Hepatocyte (in vitro differentiated cells): ENCODE results near the gene COG7. TPM values are rescaled to one million over a fixed set of nuclear protein-coding genes. Genes with fewer than 3 reads are reported as not detected.
"Not testable (repeated sequence)": the region's sequence is repeated elsewhere in the genome, so short reads cannot be mapped to it uniquely, and the experiment has no call there.

Source experiments
- DNase-seq: peaks from one replicate; pipeline ENCODE4 v3.0.0-alpha.2; 2016; ENCODE audit warnings: low spot score
- H2AFZ ChIP-seq: fragments of 200-600 bp; sonication (generic); 2 replicates; pipeline ENCODE4 v1.6.0; 2016; ENCODE audit warnings: antibody characterized with exemption, mild to moderate bottlenecking
- H3K27ac ChIP-seq: fragments of 200-600 bp; sonication (generic); 2 replicates; pipeline ENCODE4 v1.5.1; 2016; ENCODE audit warnings: mild to moderate bottlenecking
- H3K27me3 ChIP-seq: fragments of 200-600 bp; sonication (generic); 2 replicates; pipeline ENCODE4 v1.6.1; 2016
- H3K36me3 ChIP-seq: fragments of 200-600 bp; sonication (generic); replicated peaks from 2 replicates; pipeline ENCODE4 v1.5.1; 2016; ENCODE audit warnings: low read depth; ENCODE audit not compliant: insufficient read depth
- H3K4me1 ChIP-seq: fragments of 200-600 bp; sonication (generic); 2 replicates; pipeline ENCODE4 v1.5.1; 2016; ENCODE audit warnings: mild to moderate bottlenecking, moderate library complexity; ENCODE audit not compliant: insufficient read depth
- H3K4me2 ChIP-seq: fragments of 200-600 bp; sonication (generic); 2 replicates; pipeline ENCODE4 v1.6.0; 2016
- H3K4me3 ChIP-seq: fragments of 200-600 bp; sonication (generic); 2 replicates; pipeline ENCODE4 v1.5.1; 2016; ENCODE audit warnings: mild to moderate bottlenecking
- H3K79me2 ChIP-seq: fragments of 200-600 bp; sonication (generic); 2 replicates; pipeline ENCODE4 v1.6.0; 2017; ENCODE audit warnings: mild to moderate bottlenecking
- H3K9me2 ChIP-seq: fragments of 200-600 bp; sonication (generic); replicated peaks from 2 replicates; pipeline ENCODE4 v1.6.0; 2017; ENCODE audit warnings: mild to moderate bottlenecking; ENCODE audit not compliant: insufficient read depth
- H3K9me3 ChIP-seq: fragments of 200-600 bp; sonication (generic); 2 replicates; pipeline ENCODE4 v1.5.1; 2016; ENCODE audit warnings: low read depth, mild to moderate bottlenecking
- H4K20me1 ChIP-seq: fragments of 200-600 bp; sonication (generic); 2 replicates; pipeline ENCODE4 v1.6.0; 2016; ENCODE audit warnings: mild to moderate bottlenecking; ENCODE audit not compliant: insufficient read depth, poor library complexity, severe bottlenecking
- CTCF ChIP-seq: fragments of 200-600 bp; sonication (generic); IDR thresholded peaks from 2 replicates; pipeline ENCODE4 v1.5.1; 2016; ENCODE audit warnings: antibody characterized with exemption, mild to moderate bottlenecking; ENCODE audit not compliant: poor library complexity
- EZH2 ChIP-seq: fragments of 200-600 bp; sonication (generic); IDR thresholded peaks from 2 replicates; pipeline ENCODE4 v1.6.1; 2016; ENCODE audit warnings: antibody characterized with exemption, mild to moderate bottlenecking, borderline replicate concordance
- EZH2phosphoT487 ChIP-seq: fragments of 200-600 bp; sonication (generic); IDR thresholded peaks from one replicate; pipeline ENCODE4 v1.6.1; 2018; ENCODE audit warnings: antibody characterized with exemption, mild to moderate bottlenecking, low read depth, moderate library complexity; ENCODE audit not compliant: unreplicated experiment, severe bottlenecking
- WGBS: methylation state at CpG from one replicate; pipeline ENCODE4 v1.1.6; 2016; ENCODE audit warnings: low lambda C conversion rate; ENCODE audit errors: missing lambda C conversion rate; 5-methylcytosine and 5-hydroxymethylcytosine counted together
- polyA plus RNA-seq: library from polyadenylated mRNA; unstranded; fragments of >200 nt; fragmentation: Nextera tagmentation; extraction: Ambion mirVana; gene quantifications from 2 replicates; pipeline ENCODE4 v1.2.1, GENCODE V29; 2016
- total RNA-seq: library from RNA; depleted of rRNA; stranded (reverse); fragments of >200 nt; gene quantifications from 2 replicates; pipeline ENCODE4 v1.2.3, GENCODE V29; 2014

The COG7 gene
- total and polyA plus RNA-seq, 2 experiments from 2014 or later: 13.5 to 15.4 TPM

GRCh38 chr16:23406024-23406423 is 47.0 kb downstream of the COG7 start:
- no peak for TF ChIP-seq CTCF
- TF ChIP-seq EZH2: no peak
- TF ChIP-seq EZH2phosphoT487: no peak
- H3K27me3 ChIP-seq: no peaks in the 10 kb centered on the region
- no peaks in the 10 kb centered on the region for H3K9me2 ChIP-seq
- no peaks in the 10 kb centered on the region for H3K4me1 ChIP-seq
- WGBS: 93% methylated on average over 2 of the region's 2 CpGs
- no peak overlapping the region for H3K4me2 ChIP-seq
- H3K9me3 ChIP-seq: no peaks in the 10 kb centered on the region
- no peak overlapping the region for H2AFZ ChIP-seq
- H4K20me1 ChIP-seq: no peaks in the 10 kb centered on the region
- no peak overlapping the region for H3K4me3 ChIP-seq
- H3K36me3 ChIP-seq: no peaks in the 10 kb centered on the region
- H3K79me2 ChIP-seq: no peaks in the 10 kb centered on the region
- DNase-seq: no peak
- no peak overlapping the region for H3K27ac ChIP-seq

GRCh38 chr16:23403547-23403946 is 49.4 kb downstream of the COG7 start:
- Histone ChIP-seq H3K4me3 (no peak overlapping the region), H2AFZ (no peak overlapping the region), H3K9me2 (no peaks in the 10 kb centered on the region), H4K20me1 (no peaks in the 10 kb centered on the region), H3K27ac (no peak overlapping the region), H3K4me2 (no peak overlapping the region), H3K79me2 (no peaks in the 10 kb centered on the region), H3K9me3 (no peaks in the 10 kb centered on the region), H3K36me3 (no peaks in the 10 kb centered on the region), H3K4me1 (no peaks in the 10 kb centered on the region), H3K27me3 (no peaks in the 10 kb centered on the region)
- no peak for TF ChIP-seq CTCF
- TF ChIP-seq EZH2: no peak
- no peak for TF ChIP-seq EZH2phosphoT487
- no peak for DNase-seq
- WGBS: 94% methylated on average over 11 of the region's 11 CpGs

GRCh38 chr16:23402100-23402499 is 50.9 kb downstream of the COG7 start:
- Histone ChIP-seq H3K79me2 (no peaks in the 10 kb centered on the region), H3K27ac (no peak overlapping the region), H3K4me2 (no peak overlapping the region), H2AFZ (no peak overlapping the region), H3K9me3 (no peaks in the 10 kb centered on the region), H3K27me3 (no peaks in the 10 kb centered on the region), H3K4me1 (no peaks in the 10 kb centered on the region), H3K4me3 (no peak overlapping the region), H3K9me2 (no peaks in the 10 kb centered on the region), H3K36me3 (no peaks in the 10 kb centered on the region), H4K20me1 (no peaks in the 10 kb centered on the region)
- DNase-seq: no peak
- TF ChIP-seq CTCF (no peak), EZH2phosphoT487 (no peak), EZH2 (no peak)
- WGBS: 99% methylated on average over 2 of the region's 2 CpGs

GRCh38 chr16:23401139-23401538 is 51.9 kb downstream of the COG7 start:
- Histone ChIP-seq H2AFZ (no peak overlapping the region), H3K4me2 (no peak overlapping the region), H3K9me3 (no peaks in the 10 kb centered on the region), H3K4me3 (no peak overlapping the region), H4K20me1 (no peaks in the 10 kb centered on the region), H3K9me2 (no peaks in the 10 kb centered on the region), H3K79me2 (no peaks in the 10 kb centered on the region), H3K4me1 (no peaks in the 10 kb centered on the region), H3K27me3 (no peaks in the 10 kb centered on the region), H3K27ac (no peak overlapping the region), H3K36me3 (no peaks in the 10 kb centered on the region)
- 94% methylated on average over 8 of the region's 8 CpGs for WGBS
- DNase-seq: no peak
- TF ChIP-seq EZH2phosphoT487: no peak
- no peak for TF ChIP-seq EZH2
- TF ChIP-seq CTCF: no peak

GRCh38 chr16:23400447-23400846 is 52.5 kb downstream of the COG7 start:
- not testable (repeated sequence) for H3K36me3 ChIP-seq, H3K4me2 ChIP-seq, H3K4me3 ChIP-seq, DNase-seq, H3K4me1 ChIP-seq, H3K27ac ChIP-seq, H3K27me3 ChIP-seq, H3K9me3 ChIP-seq, H3K79me2 ChIP-seq, H4K20me1 ChIP-seq, H2AFZ ChIP-seq, H3K9me2 ChIP-seq
- 94% methylated on average over 7 of the region's 7 CpGs for WGBS
